HEK293 (cell line): ENCODE measurements around the gene TMEM88.
A peak's percentile ranks its signal among the peaks of the same experiment; 100 is the strongest.

ENCODE experiments used
- EGR2 ChIP-seq: fragments of 450-650 bp; formaldehyde crosslinking; IDR thresholded peaks from 2 replicates; pipeline ENCODE4 v1.5.1; 2016; ENCODE audit warnings: low read depth, missing biosample characterization, missing genetic modification characterization
- MZF1 ChIP-seq: fragments of 450-650 bp; formaldehyde crosslinking; IDR thresholded peaks from 2 replicates; pipeline ENCODE4 v1.5.1; 2017; ENCODE audit warnings: missing biosample characterization, missing genetic modification characterization, borderline replicate concordance
- ZBTB7A ChIP-seq: fragments of 450-650 bp; formaldehyde crosslinking; IDR thresholded peaks from 2 replicates; pipeline ENCODE4 v1.5.1; 2016; ENCODE audit warnings: low read depth, missing biosample characterization, missing genetic modification characterization
- ZBTB8A ChIP-seq: fragments of 450-650 bp; formaldehyde crosslinking; IDR thresholded peaks from 2 replicates; pipeline ENCODE4 v1.5.1; 2016; ENCODE audit warnings: missing biosample characterization, missing genetic modification characterization
- ZFHX2 ChIP-seq: fragments of 450-650 bp; formaldehyde crosslinking; conservative IDR thresholded peaks from 2 replicates; pipeline ENCODE4 v1.5.1; 2016; ENCODE audit warnings: missing biosample characterization, missing genetic modification characterization
- ZFP37 ChIP-seq: fragments of 450-650 bp; formaldehyde crosslinking; IDR thresholded peaks from 2 replicates; pipeline ENCODE4 v1.5.1; 2016; ENCODE audit warnings: missing biosample characterization, missing genetic modification characterization
- ZNF202 ChIP-seq: fragments of 450-650 bp; formaldehyde crosslinking; IDR thresholded peaks from 2 replicates; pipeline ENCODE4 v1.5.1; 2016; ENCODE audit warnings: missing biosample characterization, missing genetic modification characterization, borderline replicate concordance
- ZNF239 ChIP-seq: fragments of 450-650 bp; formaldehyde crosslinking; IDR thresholded peaks from 2 replicates; pipeline ENCODE4 v1.5.1; 2016; ENCODE audit warnings: missing biosample characterization, missing genetic modification characterization
- ZNF391 ChIP-seq: fragments of 450-650 bp; formaldehyde crosslinking; IDR thresholded peaks from 2 replicates; pipeline ENCODE4 v1.5.1; 2016; ENCODE audit warnings: low read depth, missing biosample characterization, missing genetic modification characterization, borderline replicate concordance
- ZNF394 ChIP-seq: fragments of 450-650 bp; formaldehyde crosslinking; IDR thresholded peaks from 2 replicates; pipeline ENCODE4 v1.5.1; 2016; ENCODE audit warnings: missing biosample characterization, missing genetic modification characterization, mild to moderate bottlenecking, moderate library complexity, borderline replicate concordance
- ZNF544 ChIP-seq: fragments of 450-650 bp; formaldehyde crosslinking; IDR thresholded peaks from 2 replicates; pipeline ENCODE4 v1.5.0; 2017; ENCODE audit warnings: missing biosample characterization, missing genetic modification characterization
- ZNF549 ChIP-seq: fragments of 450-650 bp; IDR thresholded peaks from 2 replicates; pipeline ENCODE4 v1.5.1; 2018; ENCODE audit warnings: missing biosample characterization, missing genetic modification characterization, mild to moderate bottlenecking, inconsistent platforms, moderate library complexity
- ZNF707 ChIP-seq: fragments of 450-650 bp; formaldehyde crosslinking; IDR thresholded peaks from 2 replicates; pipeline ENCODE4 v1.5.1; 2016; ENCODE audit warnings: missing biosample characterization, missing genetic modification characterization
- ZNF747 ChIP-seq: fragments of 450-650 bp; formaldehyde crosslinking; IDR thresholded peaks from 2 replicates; pipeline ENCODE4 v1.5.1; 2016; ENCODE audit warnings: missing biosample characterization, missing genetic modification characterization
- ZNF843 ChIP-seq: fragments of 450-650 bp; formaldehyde crosslinking; IDR thresholded peaks from 2 replicates; pipeline ENCODE4 v1.5.1; 2016; ENCODE audit warnings: missing biosample characterization, missing genetic modification characterization
- TF ChIP-seq, protein P1 (sequence below): fragments of 450-650 bp; formaldehyde crosslinking; IDR thresholded peaks from 2 replicates; pipeline ENCODE4; 2016; ENCODE audit warnings: missing biosample characterization, missing genetic modification characterization
- TF ChIP-seq, protein P2 (sequence below): fragments of 450-650 bp; formaldehyde crosslinking; IDR thresholded peaks from 2 replicates; pipeline ENCODE4 v1.5.1; 2016; ENCODE audit warnings: missing biosample characterization, missing genetic modification characterization
- TF ChIP-seq, protein P3 (sequence below): fragments of 450-650 bp; formaldehyde crosslinking; IDR thresholded peaks from 2 replicates; pipeline ENCODE4 v1.5.1; 2017; ENCODE audit warnings: missing biosample characterization, missing genetic modification characterization
- TF ChIP-seq, protein P4 (sequence below): fragments of 450-650 bp; formaldehyde crosslinking; IDR thresholded peaks from 2 replicates; pipeline ENCODE4 v1.5.1; 2016; ENCODE audit warnings: missing biosample characterization, missing genetic modification characterization
- TF ChIP-seq, protein P5 (sequence below): fragments of 450-650 bp; formaldehyde crosslinking; IDR thresholded peaks from 2 replicates; pipeline ENCODE4 v1.5.1; 2016; ENCODE audit warnings: missing biosample characterization, missing genetic modification characterization
- TF ChIP-seq, protein P6 (sequence below): IDR thresholded peaks from 2 replicates; pipeline ENCODE4 v1.6.1; 2011; ENCODE audit warnings: mild to moderate bottlenecking, low read depth, low read length, borderline replicate concordance
- TF ChIP-seq, protein P7 (sequence below): fragments of 450-650 bp; formaldehyde crosslinking; IDR thresholded peaks from 2 replicates; pipeline ENCODE4 v1.5.1; 2016; ENCODE audit warnings: missing biosample characterization, missing genetic modification characterization
- TF ChIP-seq, protein P8 (sequence below): fragments of 450-650 bp; formaldehyde crosslinking; IDR thresholded peaks from 2 replicates; pipeline ENCODE4 v1.5.1; 2016; ENCODE audit warnings: missing biosample characterization, missing genetic modification characterization

The TMEM88 gene

DNA sequence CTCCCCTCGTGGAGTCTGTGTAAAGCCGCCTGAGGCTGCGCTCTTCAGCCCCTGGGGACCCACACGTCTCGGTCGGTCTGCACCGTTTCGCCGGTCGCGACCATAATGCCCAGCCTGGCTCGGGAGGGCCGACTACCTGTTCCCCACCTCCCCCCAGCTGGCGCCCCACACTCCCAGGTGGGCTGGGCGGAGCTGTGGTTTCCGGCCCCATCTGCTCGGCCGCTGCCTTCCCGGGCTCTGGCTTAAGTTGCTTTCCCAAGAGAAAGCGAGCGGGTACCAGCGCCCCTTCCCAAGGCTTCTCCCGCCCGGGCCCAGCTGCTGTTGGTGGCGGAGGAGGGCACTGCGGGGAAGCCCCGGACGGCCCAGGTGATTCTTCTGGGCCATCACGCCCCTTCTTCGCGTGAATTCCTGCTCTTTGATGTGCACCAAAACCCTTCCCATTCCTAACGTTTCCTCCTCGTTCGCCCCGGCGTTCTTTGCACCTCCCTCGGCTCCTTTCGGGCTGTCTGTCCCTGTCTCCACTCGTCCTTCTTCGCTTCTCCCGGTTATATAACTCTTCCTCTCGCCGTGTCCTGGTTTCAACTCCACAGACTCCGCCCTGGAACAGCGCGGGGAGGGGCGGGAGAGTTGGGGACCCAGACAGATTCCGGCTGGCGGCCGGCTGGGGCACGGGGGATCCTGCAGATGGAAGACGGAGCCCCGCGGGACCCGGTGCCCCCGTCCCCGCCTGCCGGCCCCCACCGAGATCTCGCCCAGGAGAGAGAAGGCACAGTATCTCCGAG lies 18.9 kb upstream of the TMEM88 start (continued):
- TF ChIP-seq, protein P1, sequence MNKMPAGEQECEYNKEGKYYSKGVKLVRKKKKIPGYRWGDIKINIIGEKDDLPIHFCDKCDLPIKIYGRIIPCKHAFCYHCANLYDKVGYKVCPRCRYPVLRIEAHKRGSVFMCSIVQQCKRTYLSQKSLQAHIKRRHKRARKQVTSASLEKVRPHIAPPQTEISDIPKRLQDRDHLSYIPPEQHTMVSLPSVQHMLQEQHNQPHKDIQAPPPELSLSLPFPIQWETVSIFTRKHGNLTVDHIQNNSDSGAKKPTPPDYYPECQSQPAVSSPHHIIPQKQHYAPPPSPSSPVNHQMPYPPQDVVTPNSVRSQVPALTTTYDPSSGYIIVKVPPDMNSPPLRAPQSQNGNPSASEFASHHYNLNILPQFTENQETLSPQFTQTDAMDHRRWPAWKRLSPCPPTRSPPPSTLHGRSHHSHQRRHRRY (tag by site-specific recombination), result no peak
- TF ChIP-seq, protein P2, sequence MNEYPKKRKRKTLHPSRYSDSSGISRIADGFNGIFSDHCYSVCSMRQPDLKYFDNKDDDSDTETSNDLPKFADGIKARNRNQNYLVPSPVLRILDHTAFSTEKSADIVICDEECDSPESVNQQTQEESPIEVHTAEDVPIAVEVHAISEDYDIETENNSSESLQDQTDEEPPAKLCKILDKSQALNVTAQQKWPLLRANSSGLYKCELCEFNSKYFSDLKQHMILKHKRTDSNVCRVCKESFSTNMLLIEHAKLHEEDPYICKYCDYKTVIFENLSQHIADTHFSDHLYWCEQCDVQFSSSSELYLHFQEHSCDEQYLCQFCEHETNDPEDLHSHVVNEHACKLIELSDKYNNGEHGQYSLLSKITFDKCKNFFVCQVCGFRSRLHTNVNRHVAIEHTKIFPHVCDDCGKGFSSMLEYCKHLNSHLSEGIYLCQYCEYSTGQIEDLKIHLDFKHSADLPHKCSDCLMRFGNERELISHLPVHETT (tag by site-specific recombination), result peak; percentile 53; the same call in 1 of the 2 replicates
- TF ChIP-seq, protein P3, sequence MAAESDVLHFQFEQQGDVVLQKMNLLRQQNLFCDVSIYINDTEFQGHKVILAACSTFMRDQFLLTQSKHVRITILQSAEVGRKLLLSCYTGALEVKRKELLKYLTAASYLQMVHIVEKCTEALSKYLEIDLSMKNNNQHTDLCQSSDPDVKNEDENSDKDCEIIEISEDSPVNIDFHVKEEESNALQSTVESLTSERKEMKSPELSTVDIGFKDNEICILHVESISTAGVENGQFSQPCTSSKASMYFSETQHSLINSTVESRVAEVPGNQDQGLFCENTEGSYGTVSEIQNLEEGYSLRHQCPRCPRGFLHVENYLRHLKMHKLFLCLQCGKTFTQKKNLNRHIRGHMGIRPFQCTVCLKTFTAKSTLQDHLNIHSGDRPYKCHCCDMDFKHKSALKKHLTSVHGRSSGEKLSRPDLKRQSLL (tag by site-specific recombination), result no peak
- no peak for TF ChIP-seq ZNF202
- no peak for TF ChIP-seq EGR2 (tag by site-specific recombination)
- TF ChIP-seq, protein P4, sequence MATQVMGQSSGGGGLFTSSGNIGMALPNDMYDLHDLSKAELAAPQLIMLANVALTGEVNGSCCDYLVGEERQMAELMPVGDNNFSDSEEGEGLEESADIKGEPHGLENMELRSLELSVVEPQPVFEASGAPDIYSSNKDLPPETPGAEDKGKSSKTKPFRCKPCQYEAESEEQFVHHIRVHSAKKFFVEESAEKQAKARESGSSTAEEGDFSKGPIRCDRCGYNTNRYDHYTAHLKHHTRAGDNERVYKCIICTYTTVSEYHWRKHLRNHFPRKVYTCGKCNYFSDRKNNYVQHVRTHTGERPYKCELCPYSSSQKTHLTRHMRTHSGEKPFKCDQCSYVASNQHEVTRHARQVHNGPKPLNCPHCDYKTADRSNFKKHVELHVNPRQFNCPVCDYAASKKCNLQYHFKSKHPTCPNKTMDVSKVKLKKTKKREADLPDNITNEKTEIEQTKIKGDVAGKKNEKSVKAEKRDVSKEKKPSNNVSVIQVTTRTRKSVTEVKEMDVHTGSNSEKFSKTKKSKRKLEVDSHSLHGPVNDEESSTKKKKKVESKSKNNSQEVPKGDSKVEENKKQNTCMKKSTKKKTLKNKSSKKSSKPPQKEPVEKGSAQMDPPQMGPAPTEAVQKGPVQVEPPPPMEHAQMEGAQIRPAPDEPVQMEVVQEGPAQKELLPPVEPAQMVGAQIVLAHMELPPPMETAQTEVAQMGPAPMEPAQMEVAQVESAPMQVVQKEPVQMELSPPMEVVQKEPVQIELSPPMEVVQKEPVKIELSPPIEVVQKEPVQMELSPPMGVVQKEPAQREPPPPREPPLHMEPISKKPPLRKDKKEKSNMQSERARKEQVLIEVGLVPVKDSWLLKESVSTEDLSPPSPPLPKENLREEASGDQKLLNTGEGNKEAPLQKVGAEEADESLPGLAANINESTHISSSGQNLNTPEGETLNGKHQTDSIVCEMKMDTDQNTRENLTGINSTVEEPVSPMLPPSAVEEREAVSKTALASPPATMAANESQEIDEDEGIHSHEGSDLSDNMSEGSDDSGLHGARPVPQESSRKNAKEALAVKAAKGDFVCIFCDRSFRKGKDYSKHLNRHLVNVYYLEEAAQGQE (tag by site-specific recombination), result no peak
- TF ChIP-seq, protein P5, sequence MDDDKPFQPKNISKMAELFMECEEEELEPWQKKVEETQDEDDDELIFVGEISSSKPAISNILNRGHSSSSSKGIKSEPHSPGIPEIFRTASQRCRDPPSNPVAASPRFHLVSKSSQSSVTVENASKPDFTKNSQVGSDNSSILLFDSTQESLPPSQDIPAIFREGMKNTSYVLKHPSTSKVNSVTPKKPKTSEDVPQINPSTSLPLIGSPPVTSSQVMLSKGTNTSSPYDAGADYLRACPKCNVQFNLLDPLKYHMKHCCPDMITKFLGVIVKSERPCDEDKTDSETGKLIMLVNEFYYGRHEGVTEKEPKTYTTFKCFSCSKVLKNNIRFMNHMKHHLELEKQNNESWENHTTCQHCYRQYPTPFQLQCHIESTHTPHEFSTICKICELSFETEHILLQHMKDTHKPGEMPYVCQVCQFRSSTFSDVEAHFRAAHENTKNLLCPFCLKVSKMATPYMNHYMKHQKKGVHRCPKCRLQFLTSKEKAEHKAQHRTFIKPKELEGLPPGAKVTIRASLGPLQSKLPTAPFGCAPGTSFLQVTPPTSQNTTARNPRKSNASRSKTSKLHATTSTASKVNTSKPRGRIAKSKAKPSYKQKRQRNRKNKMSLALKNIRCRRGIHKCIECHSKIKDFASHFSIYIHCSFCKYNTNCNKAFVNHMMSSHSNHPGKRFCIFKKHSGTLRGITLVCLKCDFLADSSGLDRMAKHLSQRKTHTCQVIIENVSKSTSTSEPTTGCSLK (tag by site-specific recombination), result no peak
- no peak for TF ChIP-seq ZNF747 (tag by site-specific recombination)
- no peak for TF ChIP-seq ZFP37 (tag by site-specific recombination)
- TF ChIP-seq ZBTB7A (tag by site-specific recombination), result peak; percentile 12; the same call in 1 of the 2 replicates
- TF ChIP-seq, protein P6, sequence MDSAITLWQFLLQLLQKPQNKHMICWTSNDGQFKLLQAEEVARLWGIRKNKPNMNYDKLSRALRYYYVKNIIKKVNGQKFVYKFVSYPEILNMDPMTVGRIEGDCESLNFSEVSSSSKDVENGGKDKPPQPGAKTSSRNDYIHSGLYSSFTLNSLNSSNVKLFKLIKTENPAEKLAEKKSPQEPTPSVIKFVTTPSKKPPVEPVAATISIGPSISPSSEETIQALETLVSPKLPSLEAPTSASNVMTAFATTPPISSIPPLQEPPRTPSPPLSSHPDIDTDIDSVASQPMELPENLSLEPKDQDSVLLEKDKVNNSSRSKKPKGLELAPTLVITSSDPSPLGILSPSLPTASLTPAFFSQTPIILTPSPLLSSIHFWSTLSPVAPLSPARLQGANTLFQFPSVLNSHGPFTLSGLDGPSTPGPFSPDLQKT, result no peak
- TF ChIP-seq ZNF391 (tag by site-specific recombination), result 0 out of 2 replicates have a peak, but pooled peaks have one; percentile 67
- TF ChIP-seq ZNF544, result no peak
- peak; percentile 42; the same call in 1 of the 2 replicates for TF ChIP-seq ZBTB8A (tag by site-specific recombination)
- no peak for TF ChIP-seq ZNF707 (tag by site-specific recombination)
- TF ChIP-seq, protein P7, sequence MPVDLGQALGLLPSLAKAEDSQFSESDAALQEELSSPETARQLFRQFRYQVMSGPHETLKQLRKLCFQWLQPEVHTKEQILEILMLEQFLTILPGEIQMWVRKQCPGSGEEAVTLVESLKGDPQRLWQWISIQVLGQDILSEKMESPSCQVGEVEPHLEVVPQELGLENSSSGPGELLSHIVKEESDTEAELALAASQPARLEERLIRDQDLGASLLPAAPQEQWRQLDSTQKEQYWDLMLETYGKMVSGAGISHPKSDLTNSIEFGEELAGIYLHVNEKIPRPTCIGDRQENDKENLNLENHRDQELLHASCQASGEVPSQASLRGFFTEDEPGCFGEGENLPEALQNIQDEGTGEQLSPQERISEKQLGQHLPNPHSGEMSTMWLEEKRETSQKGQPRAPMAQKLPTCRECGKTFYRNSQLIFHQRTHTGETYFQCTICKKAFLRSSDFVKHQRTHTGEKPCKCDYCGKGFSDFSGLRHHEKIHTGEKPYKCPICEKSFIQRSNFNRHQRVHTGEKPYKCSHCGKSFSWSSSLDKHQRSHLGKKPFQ, result no peak
- no peak for TF ChIP-seq MZF1 (tag by site-specific recombination)
- TF ChIP-seq ZNF549 (tag by site-specific recombination), result no peak
- peak; percentile 57 for TF ChIP-seq ZNF394
- TF ChIP-seq, protein P8, sequence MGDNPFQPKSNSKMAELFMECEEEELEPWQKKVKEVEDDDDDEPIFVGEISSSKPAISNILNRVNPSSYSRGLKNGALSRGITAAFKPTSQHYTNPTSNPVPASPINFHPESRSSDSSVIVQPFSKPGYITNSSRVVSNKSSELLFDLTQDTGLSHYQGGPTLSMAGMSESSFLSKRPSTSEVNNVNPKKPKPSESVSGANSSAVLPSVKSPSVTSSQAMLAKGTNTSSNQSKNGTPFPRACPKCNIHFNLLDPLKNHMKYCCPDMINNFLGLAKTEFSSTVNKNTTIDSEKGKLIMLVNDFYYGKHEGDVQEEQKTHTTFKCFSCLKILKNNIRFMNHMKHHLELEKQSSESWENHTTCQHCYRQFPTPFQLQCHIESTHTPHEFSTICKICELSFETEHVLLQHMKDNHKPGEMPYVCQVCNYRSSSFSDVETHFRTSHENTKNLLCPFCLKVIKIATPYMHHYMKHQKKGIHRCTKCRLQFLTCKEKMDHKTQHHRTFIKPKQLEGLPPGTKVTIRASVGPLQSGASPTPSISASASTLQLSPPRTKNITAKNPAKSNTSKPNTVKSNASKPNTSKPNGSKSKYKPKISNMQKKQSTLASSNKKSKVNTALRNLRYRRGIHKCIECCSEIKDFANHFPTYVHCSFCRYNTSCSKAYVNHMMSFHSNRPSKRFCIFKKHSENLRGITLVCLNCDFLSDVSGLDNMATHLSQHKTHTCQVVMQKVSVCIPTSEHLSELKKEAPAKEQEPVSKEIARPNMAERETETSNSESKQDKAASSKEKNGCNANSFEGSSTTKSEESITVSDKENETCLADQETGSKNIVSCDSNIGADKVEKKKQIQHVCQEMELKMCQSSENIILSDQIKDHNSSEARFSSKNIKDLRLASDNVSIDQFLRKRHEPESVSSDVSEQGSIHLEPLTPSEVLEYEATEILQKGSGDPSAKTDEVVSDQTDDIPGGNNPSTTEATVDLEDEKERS (tag by site-specific recombination), result no peak
- TF ChIP-seq ZNF843, result no peak; the same call in 1 of the 2 replicates
- TF ChIP-seq ZFHX2 (tag by site-specific recombination), result no peak
- no peak for TF ChIP-seq ZNF239 (tag by site-specific recombination)
